Left ventricle myocardium inferior (tissue), 1 donor: ENCODE results near the gene BST2. TPM values are rescaled to one million over a fixed set of nuclear protein-coding genes. Genes with fewer than 3 reads are reported as not detected.

Experiments
- DNase-seq: peaks from one replicate; pipeline ENCODE4 v3.0.0-alpha.2; 2020
- H3K27ac ChIP-seq: fragments of 200-600 bp; replicated peaks from 2 replicates; pipeline ENCODE4 v1.8.0; 2021
- H3K27me3 ChIP-seq: fragments of 200-600 bp; 2 replicates; pipeline ENCODE4 v1.8.0; 2021; ENCODE audit warnings: low read depth
- H3K36me3 ChIP-seq: fragments of 200-600 bp; 2 replicates; pipeline ENCODE4 v1.8.0; 2021
- H3K4me1 ChIP-seq: fragments of 200-600 bp; 2 replicates; pipeline ENCODE4 v1.8.0; 2021
- H3K4me3 ChIP-seq: fragments of 200-600 bp; 2 replicates; pipeline ENCODE4 v1.8.0; 2021; ENCODE audit warnings: mild to moderate bottlenecking, moderate library complexity
- H3K9me3 ChIP-seq: fragments of 200-600 bp; replicated peaks from 2 replicates; pipeline ENCODE4 v1.8.0; 2021
- CTCF ChIP-seq: fragments of 200-600 bp; IDR thresholded peaks from 2 replicates; pipeline ENCODE4 v1.8.0; 2021; ENCODE audit warnings: antibody characterized with exemption, mild to moderate bottlenecking, borderline replicate concordance
- intact Hi-C: fragments of 100-400 bp; cut with micrococcal nuclease; formaldehyde crosslinking; loops from one replicate; pipeline ENCODE4 v1.11.0; 2022
- total RNA-seq: library from RNA; stranded (reverse); fragmentation: NEBNext Ultra II Directional; extraction: Animal tissue kit (Norgen Biotek cat#: 25700); gene quantifications from one replicate; pipeline ENCODE4 v1.2.1, GENCODE V29; 2021
- donor health status: DM: no; HTN: yes; CAD: no; lungs with severe emphysema.

Gene BST2
- total RNA-seq, 1 donor from 2014 or later, result 42.2 TPM

- no peaks in the 10 kb centered on the region for H3K9me3 ChIP-seq
- intact Hi-C loops, result no loop called here
- peaks cover 26% of the 10 kb centered on the region for H3K4me1 ChIP-seq
- peaks cover 9% of the 10 kb centered on the region for H3K27me3 ChIP-seq
- H3K4me3 ChIP-seq, result no peak overlapping the region
- H3K36me3 ChIP-seq, result no peaks in the 10 kb centered on the region
- H3K27ac ChIP-seq, result peak overlapping the region; percentile 72
- DNase-seq, result no peak
- TF ChIP-seq CTCF, result no peak
Measured at GRCh38 chr19:17357078-17357666, 48.3 kb downstream of the BST2 start.

DNA sequence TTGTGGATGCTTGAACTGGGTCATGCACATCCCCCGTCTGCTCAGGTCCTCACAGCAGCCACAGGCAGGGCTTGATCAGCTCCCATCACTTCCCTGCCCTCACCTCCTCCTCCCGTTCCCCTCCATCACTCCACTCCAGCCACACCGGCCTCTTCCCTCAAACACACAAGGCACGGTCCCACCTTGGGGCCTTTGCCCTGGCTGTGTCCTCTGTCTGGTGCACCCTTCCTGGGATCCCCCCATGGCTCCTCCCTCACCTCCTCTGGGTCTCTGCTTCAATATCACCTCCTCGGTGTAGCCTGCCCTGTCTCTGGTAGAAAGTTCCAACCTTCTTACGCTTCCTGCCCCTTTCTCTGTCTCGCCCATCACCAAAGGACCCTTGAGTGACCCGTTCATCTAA, 52.0 kb downstream of the BST2 start:
- H3K27ac ChIP-seq, result peak overlapping the region; percentile 23
- intact Hi-C loops, result no loop called here
- no peak for DNase-seq
- H3K36me3 ChIP-seq, result no peaks in the 10 kb centered on the region
- H3K4me1 ChIP-seq, result peaks cover 51% of the 10 kb centered on the region
- H3K4me3 ChIP-seq, result no peak overlapping the region
- no peaks in the 10 kb centered on the region for H3K9me3 ChIP-seq
- peaks cover 34% of the 10 kb centered on the region for H3K27me3 ChIP-seq
- TF ChIP-seq CTCF, result no peak

Other genes starting within 250 kb of the BST2 start
- gene USE1, start 190.3 kb downstream of the BST2 start, total RNA-seq, result 27.5 TPM
- gene OCEL1, start 179.4 kb downstream of the BST2 start, total RNA-seq, result 21.2 TPM
- 60.1 TPM for gene NR2F6, start 159.7 kb downstream of the BST2 start, total RNA-seq
- 7.0 TPM for gene USHBP1, start 140.9 kb downstream of the BST2 start, total RNA-seq
- gene BABAM1, start 138.2 kb downstream of the BST2 start, total RNA-seq, result 72.7 TPM
- gene ANKLE1, start 123.7 kb downstream of the BST2 start, total RNA-seq, result 0.11 TPM
- 11.7 TPM for gene ABHD8, start 102.2 kb downstream of the BST2 start, total RNA-seq
- gene MRPL34, start 99.8 kb downstream of the BST2 start, total RNA-seq, result 206 TPM
- gene DDA1, start 96.1 kb downstream of the BST2 start, total RNA-seq, result 35.7 TPM
- 6.8 TPM for gene ANO8, start 70.8 kb downstream of the BST2 start, total RNA-seq
- gene GTPBP3, start 68.1 kb downstream of the BST2 start, total RNA-seq, result 10.8 TPM
- gene PLVAP, start 28.3 kb downstream of the BST2 start, total RNA-seq, result 36.9 TPM
- not detected for gene CCDC194, start 11.4 kb downstream of the BST2 start, total RNA-seq
- 19.6 TPM for gene MVB12A, start 14.4 kb upstream of the BST2 start, total RNA-seq
- 0.14 TPM for gene TMEM221, start 43.0 kb upstream of the BST2 start, total RNA-seq
- 0.33 TPM for gene NXNL1, start 55.3 kb upstream of the BST2 start, total RNA-seq
- gene SLC27A1, start 64.9 kb upstream of the BST2 start, total RNA-seq, result 59.3 TPM
- gene PGLS, start 106.0 kb upstream of the BST2 start, total RNA-seq, result 19.9 TPM
- 31.2 TPM for gene COLGALT1, start 150.0 kb upstream of the BST2 start, total RNA-seq